IMR-90 (cell line): ENCODE measurements around the gene PLEKHD1. TPM values are rescaled to one million over a fixed set of nuclear protein-coding genes. Genes with fewer than 3 reads are reported as not detected.
A peak's percentile ranks its signal among the peaks of the same experiment; 100 is the strongest.

Experiments used
- ATAC-seq: fragments of 200-7000 bp; cut with Tn5 transposase; 2 replicates; pipeline ENCODE4 v1.9.1; 2020; ENCODE audit warnings: low read depth, mild to moderate bottlenecking, moderate library complexity
- BruUV-seq: library from RNA; stranded (reverse); fragments of 400-500 nt; replicated peaks from 2 replicates; lab custom pipeline; 2021; lab: Mats Ljungman, UMichigan
- CTCF ChIA-PET: fragments of 300-600 bp; formaldehyde crosslinking; extraction: SDS; loops from one replicate; lab custom pipeline; 2021; ENCODE audit warnings: antibody characterized with exemption; lab: Yijun Ruan, JAX
- POLR2A ChIA-PET: fragments of 300-600 bp; sonication (Branson Sonifier 250); formaldehyde crosslinking; loops from one replicate; lab custom pipeline; 2022; ENCODE audit warnings: antibody characterized with exemption; ENCODE audit not compliant: unreplicated experiment; lab: Charles Lee
- DNase-seq: peaks from one replicate; pipeline ENCODE4 v3.0.0; 2013
- H2AFZ ChIP-seq: replicated peaks from 2 replicates; pipeline ENCODE3; 2013; ENCODE audit warnings: low read length, mild to moderate bottlenecking; ENCODE audit not compliant: poor library complexity
- H2AK5ac ChIP-seq: 2 replicates; pipeline ENCODE4 v1.6.1; 2013; ENCODE audit warnings: low read depth, low read length, inconsistent platforms
- H2AK9ac ChIP-seq: replicated peaks from 2 replicates; pipeline ENCODE3; 2013; ENCODE audit warnings: mild to moderate bottlenecking, low read depth, low read length, moderate library complexity; ENCODE audit not compliant: poor library complexity
- H2BK120ac ChIP-seq: 2 replicates; pipeline ENCODE4 v1.6.1; 2013; ENCODE audit warnings: low read depth, low read length, inconsistent platforms
- H2BK15ac ChIP-seq: 3 replicates; pipeline ENCODE4 v1.6.1; 2013; ENCODE audit warnings: low read depth, low read length, inconsistent platforms
- H2BK20ac ChIP-seq: 2 replicates; pipeline ENCODE4 v1.6.1; 2013; ENCODE audit warnings: low read depth, mild to moderate bottlenecking, inconsistent platforms, low read length, moderate library complexity
- H2BK5ac ChIP-seq: 2 replicates; pipeline ENCODE4 v1.6.1; 2013; ENCODE audit warnings: mild to moderate bottlenecking, low read depth, low read length, inconsistent platforms; ENCODE audit not compliant: poor library complexity, severe bottlenecking
- H3K14ac ChIP-seq: replicated peaks from 2 replicates; pipeline ENCODE4 v1.6.1; 2013; ENCODE audit warnings: low read depth, low read length, inconsistent platforms
- H3K18ac ChIP-seq: 2 replicates; pipeline ENCODE4 v1.6.1; 2013; ENCODE audit warnings: low read depth, low read length, control low read depth
- H3K23ac ChIP-seq: 2 replicates; pipeline ENCODE4 v1.6.1; 2013; ENCODE audit warnings: low read depth, low read length, inconsistent platforms
- H3K27ac ChIP-seq: 2 replicates; pipeline ENCODE4 v1.5.1; 2013; ENCODE audit warnings: mild to moderate bottlenecking, control low read depth, low read length; ENCODE audit not compliant: insufficient read depth
- H3K27me3 ChIP-seq: 2 replicates; pipeline ENCODE4 v1.6.1; 2013; ENCODE audit warnings: low read length; ENCODE audit not compliant: control insufficient read depth, insufficient read depth
- H3K36me3 ChIP-seq: 2 replicates; pipeline ENCODE4 v1.6.1; 2013; ENCODE audit warnings: low read length, mixed read lengths; ENCODE audit not compliant: control insufficient read depth, insufficient read depth
- H3K4ac ChIP-seq: 2 replicates; pipeline ENCODE4 v1.6.1; 2013; ENCODE audit warnings: low read depth, low read length, inconsistent platforms
- H3K4me1 ChIP-seq: 2 replicates; pipeline ENCODE4 v1.6.1; 2013; ENCODE audit warnings: low read length, mixed read lengths; ENCODE audit not compliant: control insufficient read depth, insufficient read depth
- H3K4me2 ChIP-seq: 2 replicates; pipeline ENCODE4 v1.6.1; 2013; ENCODE audit warnings: low read depth, mild to moderate bottlenecking, control low read depth, low read length, moderate library complexity
- H3K4me3 ChIP-seq: 2 replicates; pipeline ENCODE4 v1.5.1; 2013; ENCODE audit warnings: low read depth, mild to moderate bottlenecking, control low read depth, low read length, moderate library complexity; ENCODE audit not compliant: insufficient read depth
- H3K56ac ChIP-seq: 2 replicates; pipeline ENCODE4 v1.6.1; 2013; ENCODE audit warnings: low read length, inconsistent platforms; ENCODE audit not compliant: insufficient read depth; ENCODE audit errors: extremely low read depth
- H3K79me1 ChIP-seq, 2 experiments: 2 replicates each; pipeline ENCODE4 v1.6.1; 2013; ENCODE audit warnings: low read length in 2 of 2, inconsistent platforms in 1 of 2, low read depth in 1 of 2
- H3K9ac ChIP-seq: 2 replicates; pipeline ENCODE4 v1.6.1; 2013; ENCODE audit warnings: low read depth, low read length, control low read depth
- H3K9me1 ChIP-seq: 2 replicates; pipeline ENCODE4 v1.6.1; 2013; ENCODE audit warnings: low read length, inconsistent platforms; ENCODE audit not compliant: insufficient read depth
- H3K9me3 ChIP-seq: 2 replicates; pipeline ENCODE4 v1.6.1; 2013; ENCODE audit warnings: low read length; ENCODE audit not compliant: control insufficient read depth, insufficient read depth
- H4K20me1 ChIP-seq: 2 replicates; pipeline ENCODE4 v1.6.1; 2013; ENCODE audit warnings: low read length, inconsistent platforms; ENCODE audit not compliant: insufficient read depth
- H4K5ac ChIP-seq: 2 replicates; pipeline ENCODE4 v1.6.1; 2013; ENCODE audit warnings: mild to moderate bottlenecking, low read depth, low read length, control low read depth
- H4K8ac ChIP-seq, 2 experiments: 2 replicates each; pipeline ENCODE4 v1.6.1; 2013; ENCODE audit warnings: low read depth in 2 of 2, low read length in 2 of 2, control low read depth in 1 of 2, inconsistent platforms in 1 of 2
- H4K91ac ChIP-seq: 2 replicates; pipeline ENCODE4 v1.6.1; 2013; ENCODE audit warnings: low read depth, low read length, inconsistent platforms; ENCODE audit not compliant: insufficient read depth
- BHLHE40 ChIP-seq: fragments of 150-350 bp; IDR thresholded peaks from 2 replicates; pipeline ENCODE4 v1.6.1; 2016; ENCODE audit warnings: mild to moderate bottlenecking, low read depth, low read length
- CEBPB ChIP-seq: IDR thresholded peaks from 2 replicates; pipeline ENCODE4 v1.6.1; 2012; ENCODE audit warnings: low read depth, low read length, improper control_type of control experiment
- CHD1 ChIP-seq: IDR thresholded peaks from 2 replicates; pipeline ENCODE4 v1.6.1; 2012; ENCODE audit warnings: low read depth, low read length, improper control_type of control experiment
- CTCF ChIP-seq: conservative IDR thresholded peaks from 2 replicates; pipeline ENCODE4 v1.5.1; 2012; ENCODE audit warnings: mild to moderate bottlenecking, low read depth, low read length, improper control_type of control experiment
- FOS ChIP-seq: fragments of 150-350 bp; IDR thresholded peaks from 2 replicates; pipeline ENCODE4 v1.6.1; 2016; ENCODE audit warnings: low read depth, low read length
- MAFK ChIP-seq: IDR thresholded peaks from 2 replicates; pipeline ENCODE4 v1.6.1; 2012; ENCODE audit warnings: low read depth, low read length, improper control_type of control experiment
- MAZ ChIP-seq: IDR thresholded peaks from 2 replicates; pipeline ENCODE4 v1.6.1; 2012; ENCODE audit warnings: low read depth, mild to moderate bottlenecking, low read length, improper control_type of control experiment, moderate library complexity, borderline replicate concordance
- MXI1 ChIP-seq: IDR thresholded peaks from 2 replicates; pipeline ENCODE4 v1.6.1; 2012; ENCODE audit warnings: low read depth, mild to moderate bottlenecking, low read length, moderate library complexity, borderline replicate concordance
- NFE2L2 ChIP-seq: fragments of 150-350 bp; IDR thresholded peaks from 2 replicates; pipeline ENCODE4 v1.6.1; 2016; ENCODE audit warnings: low read depth, mild to moderate bottlenecking, low read length
- POLR2A ChIP-seq: IDR thresholded peaks from 2 replicates; pipeline ENCODE4 v1.6.1; 2012; ENCODE audit warnings: mild to moderate bottlenecking, low read depth, low read length
- RAD21 ChIP-seq: IDR thresholded peaks from 2 replicates; pipeline ENCODE4 v1.6.1; 2012; ENCODE audit warnings: low read length, improper control_type of control experiment
- RCOR1 ChIP-seq: IDR thresholded peaks from 2 replicates; pipeline ENCODE4 v1.6.1; 2012; ENCODE audit warnings: mild to moderate bottlenecking, low read length, improper control_type of control experiment; ENCODE audit not compliant: insufficient replicate concordance
- SMC3 ChIP-seq: fragments of 150-350 bp; IDR thresholded peaks from 2 replicates; pipeline ENCODE4 v1.6.1; 2016; ENCODE audit warnings: low read depth, mild to moderate bottlenecking, antibody characterized with exemption, low read length, moderate library complexity
- USF2 ChIP-seq: fragments of 150-350 bp; IDR thresholded peaks from 2 replicates; pipeline ENCODE4 v1.6.1; 2017; ENCODE audit warnings: mild to moderate bottlenecking, antibody characterized with exemption, low read length, low read depth
- WGBS, 2 experiments: methylation state at CpG; one replicate each; pipeline versions ENCODE4 v1.1.5 to v1.1.7; 2013; ENCODE audit warnings: missing lambda C conversion rate in 2 of 2; ENCODE audit not compliant: insufficient read length in 1 of 2; ENCODE audit errors: extremely low coverage in 2 of 2; 5-methylcytosine and 5-hydroxymethylcytosine counted together
- dilution Hi-C: fragments of 300-500 bp; cut with HindIII; formaldehyde crosslinking; loops from one replicate; pipeline ENCODE4 v1.14.3; 2018; ENCODE audit warnings: low sequenced_read_pairs; ENCODE audit not compliant: unreplicated experiment
- in situ Hi-C: fragments of 300-500 bp; cut with MboI; formaldehyde crosslinking; loops from 3 replicates; pipeline ENCODE4 v1.14.3; 2019; ENCODE audit warnings: low sequenced_read_pairs, inconsistent platforms, mixed read lengths
- intact Hi-C: fragments of 100-400 bp; cut with micrococcal nuclease; formaldehyde crosslinking; loops from 2 replicates; pipeline ENCODE4 v1.10.0; 2022
- polyA plus RNA-seq, 3 experiments: library from polyadenylated mRNA; depleted of rRNA; stranded (reverse); fragments of >200 nt; gene quantifications; 2 replicates each; pipeline ENCODE4 v1.2.3, GENCODE V29; 2012; ENCODE audit warnings: low replicate concordance in 1 of 3
- total RNA-seq: library from RNA; depleted of rRNA; stranded (reverse); fragments of >200 nt; gene quantifications from 2 replicates; pipeline ENCODE4 v1.2.3, GENCODE V29; 2012
- TF ChIP-seq, protein P1 (sequence below): fragments of 150-350 bp; IDR thresholded peaks from 2 replicates; pipeline ENCODE4 v1.6.1; 2016; ENCODE audit warnings: low read depth, mild to moderate bottlenecking, low read length, moderate library complexity, borderline replicate concordance

PLEKHD1 gene
- total and polyA plus RNA-seq, 2 of the 4 experiments (the other 2 are of a cell fraction): under 0.01 TPM; not detected in 1

- H3K79me1 ChIP-seq: no peaks in the 10 kb centered on the region
- no peak overlapping the region for H3K4ac ChIP-seq
- H3K27ac ChIP-seq: no peak overlapping the region
- no peak overlapping the region for H2BK20ac ChIP-seq
- peaks cover 5% of the 10 kb centered on the region; the same call in 1 of the 2 replicates for H3K9me3 ChIP-seq
- H3K4me2 ChIP-seq: no peak overlapping the region
- H4K20me1 ChIP-seq: no peaks in the 10 kb centered on the region
- BruUV-seq: no TSS peak
- H2AK5ac ChIP-seq: no peak overlapping the region
- H3K18ac ChIP-seq: no peak overlapping the region
- no peak overlapping the region for H4K8ac ChIP-seq
- no peaks in the 10 kb centered on the region for H3K9me1 ChIP-seq
- no peak overlapping the region for H3K56ac ChIP-seq
- H2BK5ac ChIP-seq: no peak overlapping the region
- no peaks in the 10 kb centered on the region for H3K36me3 ChIP-seq
- no peak overlapping the region for H4K91ac ChIP-seq
- H3K27me3 ChIP-seq: peaks cover 20% of the 10 kb centered on the region
- ChIA-PET POLR2A (no interaction called here), CTCF (no interaction called here)
- no peaks in the 10 kb centered on the region for H3K4me1 ChIP-seq
- peak overlapping the region; percentile 46 for H2AFZ ChIP-seq
- H2BK120ac ChIP-seq: no peak overlapping the region
- H3K14ac ChIP-seq: no peak overlapping the region
- H3K9ac ChIP-seq: no peak overlapping the region
- H3K4me3 ChIP-seq: no peak overlapping the region
- dilution Hi-C loops: no loop called here
- ATAC-seq: peak; percentile 59
- no peak overlapping the region for H2AK9ac ChIP-seq
- no peak overlapping the region for H2BK15ac ChIP-seq
- intact Hi-C loops: no loop called here
- peak; percentile 93 for DNase-seq
- in situ Hi-C loops: no loop called here
- no peak overlapping the region for H4K5ac ChIP-seq
- 7% methylated on average over 3 of the region's 12 CpGs; no CpG with 5 or more reads in 1 of the 2 experiments for WGBS, 2 experiments
- H3K23ac ChIP-seq: no peak overlapping the region
- peak; percentile 60; the same call in 1 of the 2 replicates for TF ChIP-seq FOS
- no peak for TF ChIP-seq SMC3
- no peak for TF ChIP-seq POLR2A
- TF ChIP-seq CEBPB: peak; percentile 98
- peak; percentile 66 for TF ChIP-seq MAFK
- no peak for TF ChIP-seq NFE2L2
- no peak for TF ChIP-seq RCOR1
- TF ChIP-seq USF2: no peak
- no peak for TF ChIP-seq MXI1
- TF ChIP-seq CHD1: no peak
- TF ChIP-seq MAZ: no peak
- TF ChIP-seq, protein P1, sequence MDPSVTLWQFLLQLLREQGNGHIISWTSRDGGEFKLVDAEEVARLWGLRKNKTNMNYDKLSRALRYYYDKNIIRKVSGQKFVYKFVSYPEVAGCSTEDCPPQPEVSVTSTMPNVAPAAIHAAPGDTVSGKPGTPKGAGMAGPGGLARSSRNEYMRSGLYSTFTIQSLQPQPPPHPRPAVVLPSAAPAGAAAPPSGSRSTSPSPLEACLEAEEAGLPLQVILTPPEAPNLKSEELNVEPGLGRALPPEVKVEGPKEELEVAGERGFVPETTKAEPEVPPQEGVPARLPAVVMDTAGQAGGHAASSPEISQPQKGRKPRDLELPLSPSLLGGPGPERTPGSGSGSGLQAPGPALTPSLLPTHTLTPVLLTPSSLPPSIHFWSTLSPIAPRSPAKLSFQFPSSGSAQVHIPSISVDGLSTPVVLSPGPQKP: no peak
- TF ChIP-seq RAD21: no peak
- TF ChIP-seq CTCF: no peak
- no peak for TF ChIP-seq BHLHE40
Observed at GRCh38 chr14:69543341-69544115, 59.0 kb downstream of the PLEKHD1 start.
